Thyroid gland (tissue), 4 donors: Measurements from ENCODE around the gene NXF1.

Source experiments
- POLR2A ChIP-seq, 2 donors: fragments of 450-650 bp; IDR thresholded peaks; one replicate each; pipeline ENCODE4 v1.6.1; 2017; ENCODE audit warnings: antibody characterized with exemption in 2 of 2, mild to moderate bottlenecking in 2 of 2, moderate library complexity in 1 of 2
- TF ChIP-seq, protein P1 (sequence below), 6 experiments: fragments of 200-600 bp in 3 of 6; fragments of 450-650 bp in 3 of 6; sonication (generic) in 3 of 6; IDR thresholded peaks; one replicate each; pipeline ENCODE4 v1.5.1; 2016 to 2019; ENCODE audit warnings: antibody characterized with exemption in 6 of 6, mild to moderate bottlenecking in 2 of 6, inconsistent platforms in 1 of 6, moderate library complexity in 1 of 6

DNA sequence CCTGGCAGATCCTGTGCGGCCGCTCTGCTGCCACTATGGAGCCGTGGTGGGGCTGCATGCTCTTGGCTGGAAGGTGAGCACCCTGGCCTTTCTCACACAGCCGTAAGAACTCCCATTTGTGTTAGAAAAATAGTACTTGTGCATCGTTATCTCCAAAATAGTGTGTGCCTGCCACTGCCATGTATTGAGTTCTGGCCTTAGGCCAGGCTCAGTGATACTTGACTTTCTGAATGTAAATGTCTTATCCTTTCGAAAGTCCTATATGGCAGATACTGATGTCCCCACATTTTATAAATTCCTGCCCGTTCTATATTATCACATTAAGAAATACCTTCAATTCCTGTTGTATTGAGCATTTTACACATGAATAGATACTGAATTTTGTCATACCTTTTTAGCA is 22.5 kb downstream of the NXF1 start:
- TF ChIP-seq, protein P1, sequence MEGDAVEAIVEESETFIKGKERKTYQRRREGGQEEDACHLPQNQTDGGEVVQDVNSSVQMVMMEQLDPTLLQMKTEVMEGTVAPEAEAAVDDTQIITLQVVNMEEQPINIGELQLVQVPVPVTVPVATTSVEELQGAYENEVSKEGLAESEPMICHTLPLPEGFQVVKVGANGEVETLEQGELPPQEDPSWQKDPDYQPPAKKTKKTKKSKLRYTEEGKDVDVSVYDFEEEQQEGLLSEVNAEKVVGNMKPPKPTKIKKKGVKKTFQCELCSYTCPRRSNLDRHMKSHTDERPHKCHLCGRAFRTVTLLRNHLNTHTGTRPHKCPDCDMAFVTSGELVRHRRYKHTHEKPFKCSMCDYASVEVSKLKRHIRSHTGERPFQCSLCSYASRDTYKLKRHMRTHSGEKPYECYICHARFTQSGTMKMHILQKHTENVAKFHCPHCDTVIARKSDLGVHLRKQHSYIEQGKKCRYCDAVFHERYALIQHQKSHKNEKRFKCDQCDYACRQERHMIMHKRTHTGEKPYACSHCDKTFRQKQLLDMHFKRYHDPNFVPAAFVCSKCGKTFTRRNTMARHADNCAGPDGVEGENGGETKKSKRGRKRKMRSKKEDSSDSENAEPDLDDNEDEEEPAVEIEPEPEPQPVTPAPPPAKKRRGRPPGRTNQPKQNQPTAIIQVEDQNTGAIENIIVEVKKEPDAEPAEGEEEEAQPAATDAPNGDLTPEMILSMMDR (IDR thresholded peaks at IDR 0.05): no peak
- TF ChIP-seq POLR2A (IDR thresholded peaks at IDR 0.05): no peak
